Heart right ventricle (tissue), 16 donors: ENCODE results near the gene WNT7A. TPM values are rescaled to one million over a fixed set of nuclear protein-coding genes. Genes with fewer than 3 reads are reported as not detected.

Experiments
- ATAC-seq, 8 donors: fragments of 200-7000 bp; cut with Tn5 transposase; one replicate each; pipeline ENCODE4 v1.9.1; 2020; ENCODE audit warnings: mild to moderate bottlenecking in 8 of 8, moderate library complexity in 8 of 8, moderate number of reproducible peaks in 1 of 8
- DNase-seq, 2 donors: peaks; one replicate each; pipeline ENCODE4 v3.0.0-alpha.2; 2020
- H3K27ac ChIP-seq, 10 donors: fragments of 200-600 bp; sonication (generic) in 2 of 10; one replicate each; pipeline versions ENCODE4 v1.5.0 to v1.8.0; 2020 to 2022; ENCODE audit warnings: mild to moderate bottlenecking in 3 of 10
- H3K27me3 ChIP-seq, 7 donors: fragments of 200-600 bp; one replicate each; pipeline ENCODE4 v1.8.0; 2021 to 2022; ENCODE audit warnings: mild to moderate bottlenecking in 2 of 7
- H3K36me3 ChIP-seq, 9 donors: fragments of 200-600 bp; sonication (generic) in 1 of 9; one replicate each; pipeline versions ENCODE4 v1.5.0 to v1.8.0; 2020 to 2022; ENCODE audit warnings: mild to moderate bottlenecking in 2 of 9
- H3K4me1 ChIP-seq, 9 donors: fragments of 200-600 bp; sonication (generic) in 1 of 9; one replicate each; pipeline versions ENCODE4 v1.5.0 to v1.8.0; 2020 to 2022; ENCODE audit warnings: mild to moderate bottlenecking in 4 of 9
- H3K4me3 ChIP-seq, 10 donors: fragments of 200-600 bp; sonication (generic) in 2 of 10; one replicate each; pipeline versions ENCODE4 v1.5.0 to v1.8.0; 2020 to 2022; ENCODE audit warnings: mild to moderate bottlenecking in 7 of 10, moderate library complexity in 2 of 10
- H3K9me3 ChIP-seq, 11 donors: fragments of 200-600 bp in 10 of 11; sonication (generic) in 2 of 11; one replicate each; pipeline versions ENCODE4 v1.5.0 to v1.8.0; 2013 to 2022; ENCODE audit warnings: mild to moderate bottlenecking in 2 of 11, control low read depth in 1 of 11, moderate library complexity in 1 of 11
- CTCF ChIP-seq, 9 donors: fragments of 200-600 bp; sonication (generic) in 2 of 9; IDR thresholded peaks; one replicate each; pipeline versions ENCODE4 v1.5.0 to v1.8.0; 2021 to 2022; ENCODE audit warnings: antibody characterized with exemption in 9 of 9, mild to moderate bottlenecking in 5 of 9, moderate library complexity in 1 of 9
- WGBS, 2 donors: extraction: QIAGEN DNeasy Blood & Tissue Kit; methylation state at CpG; one replicate each; pipeline ENCODE4 v1.1.7; 2013; ENCODE audit warnings: inconsistent platforms in 1 of 2; 5-methylcytosine and 5-hydroxymethylcytosine counted together
- intact Hi-C, 10 donors: fragments of 100-400 bp; cut with DNase I; formaldehyde crosslinking; loops; one replicate each; pipeline versions ENCODE4 v1.11.1 to v1.14.2; 2022
- polyA plus RNA-seq, 2 donors: library from polyadenylated mRNA; stranded (reverse); fragments of 200-250 nt; gene quantifications; one replicate each; pipeline ENCODE4 v1.2.3, GENCODE V29; 2013
- total RNA-seq, 10 donors: library from RNA; stranded (reverse); fragmentation: NEBNext Ultra II Directional in 3 of 10; extraction: Animal tissue kit (Norgen Biotek cat#: 25700) in 3 of 10; gene quantifications; one replicate each; pipeline versions ENCODE4 v1.2.1 to v1.2.4, GENCODE V29; 2021 to 2023
- donor health status: Arrhythmogenic right ventricular cardiomyopathy.
- donor health status: ischemic (EF 13 %, LVEDD 7.1; RV severe dilation, severe dysfunction).
- donor health status: healthy with polysubstance abuse.
- donor health status: DM: no; HTN: yes; CAD: no.
- donor health status: DM: no; HTN: no; CAD: no.
- donor health status: ischemic (EF 25% LVEDD 6.9; RV normal size, moderate dysfunction).
- donor health status: ischemic (EF 25% LVEDD 5.7; RV mildly dilated, moderate dysfunction).
- donor health status: healthy.
- donor health status: DM: yes; HTN: yes; CAD: no.
- donor health status: Ischemic cardiomyopathy.
- donor health status: ischemic (EF 35%, LVEDD 5.7; RV mildly dilated, moderate dysfunction).
- donor health status: nonischemic (EF 11% LVEDD 7.7; RV severe dilation, severe dysfunction).
- donor health status: DM: yes; HTN: yes; CAD: no.
- donor health status: PGD.
- donor health status: ischemic (EF 29% LVEDD 5.4; RV normal size, mild dysfunction).
- donor health status: nonischemic (EF 23%, LVEDD 6.1; RV moderate dilation, normal function).

Gene WNT7A
- total and polyA plus RNA-seq, 12 donors = not detected

GRCh38 chr3:13832130-13832529 is 47.7 kb downstream of the WNT7A start:
- no peak for ATAC-seq
- no peak for DNase-seq
- intact Hi-C loops = no loop called here
- H3K9me3 ChIP-seq = peaks cover 0 to 2% (median 0%) of the 10 kb centered on the region in 11 donors
- no peaks in the 10 kb centered on the region for H3K36me3 ChIP-seq
- TF ChIP-seq CTCF (IDR thresholded peaks at IDR 0.05) = no peak
- H3K4me1 ChIP-seq = no peaks in the 10 kb centered on the region
- H3K27ac ChIP-seq = no peak overlapping the region
- peaks cover 0 to 49% (median 28%) of the 10 kb centered on the region in 7 donors for H3K27me3 ChIP-seq
- no peak overlapping the region for H3K4me3 ChIP-seq

- Histone ChIP-seq H3K9me3 (peaks cover 0 to 2% (median 0%) of the 10 kb centered on the region in 11 donors), H3K27ac (no peak overlapping the region), H3K27me3 (peaks cover 0 to 43% (median 28%) of the 10 kb centered on the region in 7 donors), H3K36me3 (no peaks in the 10 kb centered on the region), H3K4me3 (no peak overlapping the region), H3K4me1 (no peaks in the 10 kb centered on the region)
- no peak for TF ChIP-seq CTCF (IDR thresholded peaks at IDR 0.05)
- intact Hi-C loops = no loop called here
- ATAC-seq (no peak), DNase-seq (no peak)
- 86 to 88% methylated on average over 8 of the region's 8 CpGs for WGBS, 2 donors
Measured at GRCh38 chr3:13831386-13831996, 48.4 kb downstream of the WNT7A start.

DNA sequence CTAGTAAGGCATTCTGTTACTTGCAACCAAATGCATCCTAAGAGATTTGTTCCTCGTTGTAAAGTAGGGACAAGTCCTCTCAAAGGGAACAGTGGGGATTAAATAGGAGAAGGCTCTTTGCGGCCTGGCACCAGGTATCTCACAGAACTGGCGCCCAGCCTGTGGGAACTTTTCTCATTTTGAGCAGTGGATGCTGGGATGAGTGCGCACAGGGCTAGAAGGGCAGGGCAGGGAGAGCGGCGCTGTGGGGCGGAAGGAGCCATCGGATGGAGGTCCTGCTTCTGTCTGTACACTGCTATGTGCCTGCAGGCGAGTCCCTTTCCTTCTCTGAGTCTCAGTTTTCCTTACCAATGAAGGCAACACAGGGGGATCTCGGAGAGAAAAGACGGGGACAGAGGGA is 50.6 kb downstream of the WNT7A start:
- H3K36me3 ChIP-seq = no peaks in the 10 kb centered on the region
- H3K27me3 ChIP-seq = peaks cover 0 to 24% (median 15%) of the 10 kb centered on the region in 7 donors
- H3K9me3 ChIP-seq = peaks cover 0 to 2% (median 0%) of the 10 kb centered on the region in 11 donors
- no peak overlapping the region for H3K27ac ChIP-seq
- DNase-seq (no peak), ATAC-seq (no peak)
- H3K4me3 ChIP-seq = no peak overlapping the region
- TF ChIP-seq CTCF (IDR thresholded peaks at IDR 0.05) = no peak
- intact Hi-C loops = no loop called here
- no peaks in the 10 kb centered on the region for H3K4me1 ChIP-seq
- 82% methylated on average over 11 of the region's 11 CpGs for WGBS, 2 donors

- ATAC-seq = no peak
- no peak for DNase-seq
- intact Hi-C loops = no loop called here
- Histone ChIP-seq H3K9me3 (peaks cover 0 to 2% (median 0%) of the 10 kb centered on the region in 11 donors), H3K4me1 (no peaks in the 10 kb centered on the region), H3K27ac (no peak overlapping the region), H3K36me3 (no peaks in the 10 kb centered on the region), H3K4me3 (no peak overlapping the region), H3K27me3 (peaks cover 0 to 19% (median 9%) of the 10 kb centered on the region in 7 donors)
- WGBS, 2 donors = 81 to 82% methylated on average over 9 of the region's 9 CpGs
- no peak for TF ChIP-seq CTCF (IDR thresholded peaks at IDR 0.05)
Measured at GRCh38 chr3:13828501-13829265, 51.2 kb downstream of the WNT7A start.
